ENCODE data around the gene SNAPC4.

DNA sequence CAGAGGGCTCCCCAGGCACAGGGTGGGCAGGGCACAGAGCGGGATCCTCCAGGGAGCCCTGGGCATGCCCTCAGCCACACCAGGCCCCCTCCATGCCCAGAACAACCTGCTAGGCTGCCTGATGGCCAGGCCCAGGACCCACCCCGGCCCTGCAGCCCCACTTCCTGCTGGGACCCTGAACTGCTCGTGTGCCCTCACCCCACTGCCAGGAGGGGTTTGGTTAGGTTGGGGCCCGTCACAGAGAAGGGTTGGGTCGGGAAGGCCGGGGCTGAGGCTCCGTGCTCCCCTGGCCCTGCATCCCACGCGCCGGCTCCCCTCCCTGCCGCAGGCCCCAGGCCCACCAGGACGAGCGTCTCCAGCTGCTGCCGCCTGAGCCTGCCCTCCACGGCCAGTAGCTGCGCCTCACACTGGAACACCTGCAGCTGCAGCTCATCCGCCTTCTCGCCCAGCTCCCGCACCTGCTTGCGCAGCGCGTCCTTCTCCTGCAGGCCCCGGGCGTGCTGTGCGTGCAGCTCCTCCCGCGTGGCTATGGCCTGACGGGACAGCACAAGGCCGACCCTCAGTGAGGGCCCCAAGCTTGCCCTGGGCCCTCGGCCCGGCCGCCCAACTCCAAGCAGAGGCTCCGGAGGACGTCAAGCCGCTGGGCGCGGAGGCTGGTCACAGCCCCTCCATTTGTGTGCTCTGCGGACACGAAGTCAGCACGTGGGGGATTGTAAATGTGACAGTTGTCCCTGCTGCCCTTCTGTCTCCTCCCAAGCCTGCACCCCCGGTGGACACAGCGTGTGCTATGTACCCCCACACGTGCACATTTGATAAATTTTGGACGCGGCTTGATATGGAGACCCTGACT, 32.4 kb downstream of the SNAPC4 start:
- TF ChIP-seq, protein P1, sequence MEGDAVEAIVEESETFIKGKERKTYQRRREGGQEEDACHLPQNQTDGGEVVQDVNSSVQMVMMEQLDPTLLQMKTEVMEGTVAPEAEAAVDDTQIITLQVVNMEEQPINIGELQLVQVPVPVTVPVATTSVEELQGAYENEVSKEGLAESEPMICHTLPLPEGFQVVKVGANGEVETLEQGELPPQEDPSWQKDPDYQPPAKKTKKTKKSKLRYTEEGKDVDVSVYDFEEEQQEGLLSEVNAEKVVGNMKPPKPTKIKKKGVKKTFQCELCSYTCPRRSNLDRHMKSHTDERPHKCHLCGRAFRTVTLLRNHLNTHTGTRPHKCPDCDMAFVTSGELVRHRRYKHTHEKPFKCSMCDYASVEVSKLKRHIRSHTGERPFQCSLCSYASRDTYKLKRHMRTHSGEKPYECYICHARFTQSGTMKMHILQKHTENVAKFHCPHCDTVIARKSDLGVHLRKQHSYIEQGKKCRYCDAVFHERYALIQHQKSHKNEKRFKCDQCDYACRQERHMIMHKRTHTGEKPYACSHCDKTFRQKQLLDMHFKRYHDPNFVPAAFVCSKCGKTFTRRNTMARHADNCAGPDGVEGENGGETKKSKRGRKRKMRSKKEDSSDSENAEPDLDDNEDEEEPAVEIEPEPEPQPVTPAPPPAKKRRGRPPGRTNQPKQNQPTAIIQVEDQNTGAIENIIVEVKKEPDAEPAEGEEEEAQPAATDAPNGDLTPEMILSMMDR (IDR thresholded peaks at IDR 0.05), result no peak
- TF ChIP-seq, protein P2, sequence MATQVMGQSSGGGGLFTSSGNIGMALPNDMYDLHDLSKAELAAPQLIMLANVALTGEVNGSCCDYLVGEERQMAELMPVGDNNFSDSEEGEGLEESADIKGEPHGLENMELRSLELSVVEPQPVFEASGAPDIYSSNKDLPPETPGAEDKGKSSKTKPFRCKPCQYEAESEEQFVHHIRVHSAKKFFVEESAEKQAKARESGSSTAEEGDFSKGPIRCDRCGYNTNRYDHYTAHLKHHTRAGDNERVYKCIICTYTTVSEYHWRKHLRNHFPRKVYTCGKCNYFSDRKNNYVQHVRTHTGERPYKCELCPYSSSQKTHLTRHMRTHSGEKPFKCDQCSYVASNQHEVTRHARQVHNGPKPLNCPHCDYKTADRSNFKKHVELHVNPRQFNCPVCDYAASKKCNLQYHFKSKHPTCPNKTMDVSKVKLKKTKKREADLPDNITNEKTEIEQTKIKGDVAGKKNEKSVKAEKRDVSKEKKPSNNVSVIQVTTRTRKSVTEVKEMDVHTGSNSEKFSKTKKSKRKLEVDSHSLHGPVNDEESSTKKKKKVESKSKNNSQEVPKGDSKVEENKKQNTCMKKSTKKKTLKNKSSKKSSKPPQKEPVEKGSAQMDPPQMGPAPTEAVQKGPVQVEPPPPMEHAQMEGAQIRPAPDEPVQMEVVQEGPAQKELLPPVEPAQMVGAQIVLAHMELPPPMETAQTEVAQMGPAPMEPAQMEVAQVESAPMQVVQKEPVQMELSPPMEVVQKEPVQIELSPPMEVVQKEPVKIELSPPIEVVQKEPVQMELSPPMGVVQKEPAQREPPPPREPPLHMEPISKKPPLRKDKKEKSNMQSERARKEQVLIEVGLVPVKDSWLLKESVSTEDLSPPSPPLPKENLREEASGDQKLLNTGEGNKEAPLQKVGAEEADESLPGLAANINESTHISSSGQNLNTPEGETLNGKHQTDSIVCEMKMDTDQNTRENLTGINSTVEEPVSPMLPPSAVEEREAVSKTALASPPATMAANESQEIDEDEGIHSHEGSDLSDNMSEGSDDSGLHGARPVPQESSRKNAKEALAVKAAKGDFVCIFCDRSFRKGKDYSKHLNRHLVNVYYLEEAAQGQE (IDR thresholded peaks at IDR 0.05; ENCODE audit: insufficient read depth in 1 of 2, low read depth in 2 of 2, low read length in 1 of 2), result no peak
- TF ChIP-seq POLR2AphosphoS5 (IDR thresholded peaks at IDR 0.05; ENCODE audit: low read depth, low read length) (no peak), TCF7L2 (IDR thresholded peaks at IDR 0.05; ENCODE audit: low read depth, low read length) (no peak), SIN3A (IDR thresholded peaks at IDR 0.05; ENCODE audit: borderline replicate concordance, insufficient read depth, low read depth, low read length) (no peak)
